K562 (cell line): ENCODE results near the gene ROPN1L. TPM values are rescaled to one million over a fixed set of nuclear protein-coding genes. Genes with fewer than 3 reads are reported as not detected.

ENCODE experiments used
- ATAC-seq: fragments of 200-7000 bp; cut with Tn5 transposase; 3 replicates; pipeline ENCODE4 v1.9.1; 2020; ENCODE audit warnings: moderate library complexity
- BruUV-seq: library from RNA; stranded (reverse); fragments of 400-500 nt; replicated peaks from 2 replicates; lab custom pipeline; 2021; lab: Mats Ljungman, UMichigan
- CTCF ChIA-PET: fragments of 300-600 bp; formaldehyde crosslinking; extraction: SDS; loops from one replicate; lab custom pipeline; 2021; ENCODE audit warnings: low intra/inter-chr PET ratio; lab: Yijun Ruan, JAX
- POLR2A ChIA-PET: fragments of 300-600, 350-650 bp; sonication (Branson Sonifier 250); formaldehyde crosslinking; extraction: SDS; loops from one replicate; lab custom pipeline; 2021; ENCODE audit warnings: antibody characterized with exemption, inconsistent platforms; lab: Yijun Ruan, JAX
- DNase-seq, 4 experiments: peaks; one replicate each; pipeline versions ENCODE4 v3.0.0 to v3.0.0-alpha.2; 2011 to 2018; ENCODE audit warnings: low spot score in 3 of 4, mixed read lengths in 3 of 4; ENCODE audit errors: extremely low read depth in 1 of 4
- FAIRE-seq: peaks from 2 replicates; lab custom pipeline; 2011; peaks lifted over from hg19 to GRCh38; lab: Jason Lieb, UNC
- H2AFZ ChIP-seq: 2 replicates; pipeline ENCODE4 v1.6.0; 2011; ENCODE audit warnings: low read depth, low read length, control low read depth, inconsistent platforms
- H3K27ac ChIP-seq: fragments of 200-600 bp; 3 replicates; pipeline ENCODE4 v1.8.0; 2011; ENCODE audit warnings: low read depth, mild to moderate bottlenecking, control low read depth, inconsistent platforms, low read length, moderate library complexity, mixed read lengths; ENCODE audit errors: extremely low read depth
- H3K27me3 ChIP-seq, 2 experiments: fragments of 300-600 bp in 1 of 2; 2 replicates in 1 of 2; 3 replicates in 1 of 2; pipeline versions ENCODE4 v1.6.0 to v1.8.0; 2011; ENCODE audit warnings: inconsistent platforms in 2 of 2, low read length in 2 of 2, mild to moderate bottlenecking in 1 of 2, mixed read lengths in 1 of 2, moderate library complexity in 1 of 2; ENCODE audit not compliant: control insufficient read depth in 2 of 2, insufficient read depth in 2 of 2
- H3K36me3 ChIP-seq: fragments of 300-600 bp; 3 replicates; pipeline ENCODE4 v1.8.0; 2011; ENCODE audit warnings: mild to moderate bottlenecking, low read length, inconsistent platforms; ENCODE audit not compliant: control insufficient read depth, insufficient read depth
- H3K4me1 ChIP-seq, 2 experiments: fragments of 200-600 bp in 1 of 2; replicated peaks in 1 of 2; 2 replicates in 1 of 2; 3 replicates in 1 of 2; pipeline versions ENCODE4 v1.5.1 to v1.8.0; 2011; ENCODE audit warnings: inconsistent platforms in 2 of 2, low read length in 2 of 2, mild to moderate bottlenecking in 1 of 2, mixed read lengths in 1 of 2, moderate library complexity in 1 of 2; ENCODE audit not compliant: control insufficient read depth in 2 of 2, insufficient read depth in 2 of 2
- H3K4me2 ChIP-seq: 2 replicates; pipeline ENCODE4 v1.6.1; 2011; ENCODE audit warnings: low read length, control low read depth, inconsistent platforms, mixed read lengths; ENCODE audit not compliant: insufficient read depth
- H3K4me3 ChIP-seq: fragments of 200-600 bp; sonication (generic), shearing (Covaris generic); 2 replicates; pipeline ENCODE4 v1.5.1; 2016; ENCODE audit warnings: control low read depth, inconsistent platforms
- H3K79me2 ChIP-seq: fragments of 200-600 bp; 3 replicates; pipeline ENCODE4 v1.8.0; 2011; ENCODE audit warnings: low read length, inconsistent platforms; ENCODE audit not compliant: control insufficient read depth, insufficient read depth
- H3K9ac ChIP-seq, 2 experiments: 2 replicates each; pipeline versions ENCODE4 v1.6.0 to v1.6.1; 2011; ENCODE audit warnings: low read depth in 2 of 2, low read length in 2 of 2, control low read depth in 1 of 2, inconsistent platforms in 1 of 2, mild to moderate bottlenecking in 1 of 2, mixed read lengths in 1 of 2; ENCODE audit not compliant: insufficient read depth in 1 of 2
- H3K9me1 ChIP-seq: one replicate; pipeline ENCODE4 v1.6.0; 2011; ENCODE audit warnings: inconsistent platforms, mild to moderate bottlenecking, low read length, moderate library complexity; ENCODE audit not compliant: control insufficient read depth, insufficient read depth
- H3K9me3 ChIP-seq: replicated peaks from 2 replicates; pipeline ENCODE4 v1.5.1; 2011; ENCODE audit warnings: low read depth, low read length, inconsistent platforms; ENCODE audit not compliant: control insufficient read depth, insufficient read depth
- H4K20me1 ChIP-seq: replicated peaks from 2 replicates; pipeline ENCODE4 v1.6.1; 2011; ENCODE audit warnings: low read length, inconsistent platforms, mixed read lengths; ENCODE audit not compliant: control insufficient read depth, insufficient read depth
- PHF8 ChIP-seq: fragments of 200-600 bp; sonication (generic); IDR thresholded peaks from 2 replicates; pipeline ENCODE4 v1.6.1; 2012; ENCODE audit warnings: mixed run types, mild to moderate bottlenecking, inconsistent platforms, low read length, moderate library complexity, borderline replicate concordance
- RAD21 ChIP-seq, 2 experiments: fragments of 250-450 bp in 1 of 2; fragments of 450-650 bp in 1 of 2; sonication (Bioruptor Pico) in 1 of 2; formaldehyde crosslinking in 1 of 2; IDR thresholded peaks in 1 of 2; conservative IDR thresholded peaks in 1 of 2; 2 replicates each; pipeline versions ENCODE4 v1.4.0 to v1.8.0; 2020 to 2022; ENCODE audit warnings: mild to moderate bottlenecking in 2 of 2, moderate library complexity in 1 of 2
- SMARCB1 ChIP-seq: IDR thresholded peaks from 2 replicates; pipeline ENCODE4 v1.6.1; 2011; ENCODE audit warnings: improper control_type of control experiment, low read depth; ENCODE audit not compliant: insufficient read length
- ZFP36 ChIP-seq: fragments of 150-350 bp; IDR thresholded peaks from 2 replicates; pipeline ENCODE4 v1.6.1; 2018; ENCODE audit warnings: low read length, low read depth; ENCODE audit not compliant: partially characterized antibody
- WGBS: fragments of 100-300 bp; shearing (Covaris generic); methylation state at CpG from one replicate; pipeline ENCODE4 v1.1.6; 2016; ENCODE audit warnings: low coverage, mixed read lengths; ENCODE audit not compliant: insufficient coverage; ENCODE audit errors: missing lambda C conversion rate; 5-methylcytosine and 5-hydroxymethylcytosine counted together
- in situ Hi-C: fragments of 300-500 bp; cut with MboI; formaldehyde crosslinking; loops from 4 replicates; pipeline ENCODE4 v1.15.0; 2018; ENCODE audit warnings: inconsistent platforms, mixed read lengths
- intact Hi-C: fragments of 100-400 bp; cut with micrococcal nuclease; formaldehyde crosslinking; loops from 2 replicates; pipeline ENCODE4 v1.14.2; 2022
- polyA plus RNA-seq, 8 experiments: library from polyadenylated mRNA; depleted of rRNA in 4 of 8; stranded (reverse) in 5 of 8; unstranded in 3 of 8; fragments of >200 nt; fragmentation: Nextera tagmentation in 2 of 8; fragmentation: Illumina TruSeq in 1 of 8; extraction: Ambion mirVana in 2 of 8; extraction: Trizol in 1 of 8; gene quantifications; 2 replicates each; pipeline versions ENCODE4 v1.2.1 to v1.2.3, GENCODE V29; 2011 to 2014; ENCODE audit warnings: inconsistent platforms in 1 of 8, missing spikeins in 1 of 8
- total RNA-seq, 7 experiments: library from RNA; depleted of rRNA in 6 of 7; stranded (reverse); fragments of >200 nt in 6 of 7; fragmentation: Illumina TruSeq in 2 of 7; extraction: Trizol in 2 of 7; gene quantifications; 2 replicates each; pipeline versions ENCODE4 v1.2.1 to v1.2.3, GENCODE V29; 2011 to 2021; ENCODE audit warnings: low replicate concordance in 1 of 7

ROPN1L gene
- total and polyA plus RNA-seq, 9 of the 15 experiments (the other 6 are each of a cell fraction or from before 2014, with no cell fraction given) = 0.04 to 0.85 (median 0.24) TPM; not detected in 3

DNA sequence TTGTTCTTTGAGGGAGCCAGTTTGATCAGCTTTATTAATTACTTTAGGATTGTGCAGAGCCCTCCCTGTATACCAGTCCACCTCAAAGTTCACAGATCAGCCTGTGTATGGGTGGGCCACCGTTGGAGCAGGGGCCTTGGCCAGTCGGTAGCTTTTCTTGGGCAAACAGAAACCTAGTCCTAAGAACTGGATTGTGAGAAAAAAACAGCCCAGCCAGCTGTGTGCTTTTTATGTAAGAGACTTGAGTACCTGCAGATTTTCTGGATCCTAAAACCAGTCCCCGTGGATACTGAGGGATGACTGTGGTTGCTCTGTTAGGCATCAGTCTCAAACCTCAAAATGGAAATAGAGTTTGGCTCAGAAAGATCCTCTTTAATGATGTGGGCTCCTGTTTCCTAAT is 24.8 kb upstream of the ROPN1L start:
- no peak for DNase-seq
- H3K27me3 ChIP-seq = no peaks in the 10 kb centered on the region
- no peak overlapping the region for H3K9ac ChIP-seq
- TF ChIP-seq SMARCB1 (no peak), ZFP36 (no peak), RAD21 (CRISPR knock-in tag; conservative IDR thresholded peaks at IDR 0.05 in 1 of 2, IDR thresholded peaks at IDR 0.05 in 1 of 2) (no peak), PHF8 (no peak)
- TF ChIP-seq, all 486 proteins: peak for 0
- peaks cover 99% of the 10 kb centered on the region for H3K36me3 ChIP-seq
- in situ Hi-C loops (no loop called here), intact Hi-C loops (no loop called here)
- H4K20me1 ChIP-seq = no peaks in the 10 kb centered on the region
- no peak overlapping the region for H3K27ac ChIP-seq
- BruUV-seq = no TSS peak
- peaks cover 0 to 7% of the 10 kb centered on the region in 2 experiments; a peak in 3 of 5 replicates for H3K4me1 ChIP-seq
- H3K9me1 ChIP-seq = no peaks in the 10 kb centered on the region
- no peaks in the 10 kb centered on the region for H3K9me3 ChIP-seq
- no peak overlapping the region for H3K4me3 ChIP-seq
- no peak for FAIRE-seq
- ChIA-PET POLR2A (interaction anchor here (0.7 kb wide), 1 partner anchor 108 kb away, joined by 3 read pairs; no protein-coding TSS in a partner anchor), CTCF (interaction anchor here (0.7 kb wide), 1 partner anchor 121 kb away, joined by 3 read pairs; no protein-coding TSS in a partner anchor)
- no peak for ATAC-seq
- 88% methylated on average over 3 of the region's 3 CpGs for WGBS
- no peaks in the 10 kb centered on the region for H3K79me2 ChIP-seq
- no peak overlapping the region for H3K4me2 ChIP-seq
- no peak overlapping the region for H2AFZ ChIP-seq
